Fibroblast of lung (primary cell): Measurements from ENCODE around the gene ACACB.

Source experiments
- EZH2 ChIP-seq: IDR thresholded peaks from 2 replicates; pipeline ENCODE4 v1.5.1; 2012; ENCODE audit warnings: low read length, control low read depth, mild to moderate bottlenecking; ENCODE audit errors: missing control alignments
- TF ChIP-seq, protein P1 (sequence below), 2 donors: IDR thresholded peaks in 1 of 2; conservative IDR thresholded peaks in 1 of 2; 1 replicate in 1 of 2; 2 replicates in 1 of 2; pipeline ENCODE4 v1.5.1; 2011 to 2012; ENCODE audit warnings: low read length in 2 of 2, control low read depth in 1 of 2, inconsistent platforms in 1 of 2, low read depth in 1 of 2, mild to moderate bottlenecking in 1 of 2

GRCh38 chr12:109273354-109273753, 157.0 kb downstream of the ACACB start:
- no peak for TF ChIP-seq EZH2
- TF ChIP-seq, protein P1, sequence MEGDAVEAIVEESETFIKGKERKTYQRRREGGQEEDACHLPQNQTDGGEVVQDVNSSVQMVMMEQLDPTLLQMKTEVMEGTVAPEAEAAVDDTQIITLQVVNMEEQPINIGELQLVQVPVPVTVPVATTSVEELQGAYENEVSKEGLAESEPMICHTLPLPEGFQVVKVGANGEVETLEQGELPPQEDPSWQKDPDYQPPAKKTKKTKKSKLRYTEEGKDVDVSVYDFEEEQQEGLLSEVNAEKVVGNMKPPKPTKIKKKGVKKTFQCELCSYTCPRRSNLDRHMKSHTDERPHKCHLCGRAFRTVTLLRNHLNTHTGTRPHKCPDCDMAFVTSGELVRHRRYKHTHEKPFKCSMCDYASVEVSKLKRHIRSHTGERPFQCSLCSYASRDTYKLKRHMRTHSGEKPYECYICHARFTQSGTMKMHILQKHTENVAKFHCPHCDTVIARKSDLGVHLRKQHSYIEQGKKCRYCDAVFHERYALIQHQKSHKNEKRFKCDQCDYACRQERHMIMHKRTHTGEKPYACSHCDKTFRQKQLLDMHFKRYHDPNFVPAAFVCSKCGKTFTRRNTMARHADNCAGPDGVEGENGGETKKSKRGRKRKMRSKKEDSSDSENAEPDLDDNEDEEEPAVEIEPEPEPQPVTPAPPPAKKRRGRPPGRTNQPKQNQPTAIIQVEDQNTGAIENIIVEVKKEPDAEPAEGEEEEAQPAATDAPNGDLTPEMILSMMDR (conservative IDR thresholded peaks at IDR 0.05 in 1 of 2, IDR thresholded peaks at IDR 0.05 in 1 of 2; ENCODE audit: low read depth in 1 of 2, low read length in 2 of 2): no peak
